Activated T-cell treated with anti-CD3 and anti-CD28 coated beads, Interleukin-2, amount 50 U/mL, for 1 hour (primary cell): Measurements from ENCODE around the gene MT1F.
"Not testable (repeated sequence)": the region's sequence is repeated elsewhere in the genome, so short reads cannot be mapped to it uniquely, and the experiment has no call there.

ENCODE experiments used
- DNase-seq: peaks from one replicate; pipeline ENCODE4 v3.0.0-alpha.2; 2020

Gene MT1F

GRCh38 chr16:56657555-56658326 lies at the start of gene MT1F:
Gene MT1F, plus strand, starts transcription at chr16:56657959. Its CDS starts 100 bp downstream, at chr16:56658059.
- DNase-seq = peak; percentile 78

- DNase-seq = peak; percentile 86
Measured at GRCh38 chr16:56608043-56608875, 49.5 kb upstream of the MT1F start, which contains the start of gene MT2A. Gene MT2A, plus strand, starts transcription at chr16:56608584. Its CDS starts 72 bp downstream, at chr16:56608656.

DNA sequence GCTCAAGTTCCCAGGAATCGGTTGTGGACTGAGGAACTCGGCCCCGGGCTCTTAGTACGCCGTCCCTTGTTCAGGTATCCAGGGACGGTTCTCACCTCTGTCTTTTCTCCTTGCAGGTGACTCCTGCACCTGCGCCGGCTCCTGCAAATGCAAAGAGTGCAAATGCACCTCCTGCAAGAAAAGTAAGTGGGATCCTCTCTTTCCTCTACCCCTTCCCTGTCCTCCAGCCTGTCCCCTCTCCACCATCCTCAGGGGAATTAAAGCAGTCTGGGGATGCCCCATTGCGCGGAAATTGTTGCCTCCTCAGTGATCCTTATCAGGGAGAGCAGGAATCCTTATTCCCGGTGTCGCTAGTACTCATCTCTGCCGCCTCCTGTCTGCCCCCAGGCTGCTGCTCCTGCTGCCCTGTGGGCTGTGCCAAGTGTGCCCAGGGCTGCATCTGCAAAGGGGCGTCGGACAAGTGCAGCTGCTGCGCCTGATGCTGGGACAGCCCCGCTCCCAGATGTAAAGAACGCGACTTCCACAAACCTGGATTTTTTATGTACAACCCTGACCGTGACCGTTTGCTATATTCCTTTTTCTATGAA lies 48.8 kb upstream of the MT1F start:
- peak; percentile 28 for DNase-seq

DNA sequence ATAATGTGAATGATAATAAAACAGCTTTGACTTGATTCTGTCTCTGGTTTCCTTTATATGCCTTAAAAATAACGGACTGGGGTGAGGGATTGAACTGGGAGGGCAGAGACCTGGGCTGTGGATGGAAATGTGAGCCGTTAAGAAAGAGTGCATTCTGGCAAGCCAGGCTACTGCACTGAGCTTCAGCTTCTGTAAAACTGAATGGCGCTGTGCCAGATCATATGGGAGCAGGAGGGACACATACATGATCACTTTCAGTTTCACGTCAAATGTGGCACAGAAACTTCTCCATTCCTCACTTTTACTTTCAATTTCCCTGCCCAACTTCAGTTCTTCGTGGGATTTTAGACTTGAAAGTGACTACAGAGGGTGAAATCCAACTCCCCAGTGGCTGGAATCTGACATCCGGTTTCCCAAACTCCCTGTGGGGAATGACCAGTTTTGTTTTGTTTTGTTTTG lies 48.3 kb upstream of the MT1F start:
- DNase-seq = peak; percentile 54

DNA sequence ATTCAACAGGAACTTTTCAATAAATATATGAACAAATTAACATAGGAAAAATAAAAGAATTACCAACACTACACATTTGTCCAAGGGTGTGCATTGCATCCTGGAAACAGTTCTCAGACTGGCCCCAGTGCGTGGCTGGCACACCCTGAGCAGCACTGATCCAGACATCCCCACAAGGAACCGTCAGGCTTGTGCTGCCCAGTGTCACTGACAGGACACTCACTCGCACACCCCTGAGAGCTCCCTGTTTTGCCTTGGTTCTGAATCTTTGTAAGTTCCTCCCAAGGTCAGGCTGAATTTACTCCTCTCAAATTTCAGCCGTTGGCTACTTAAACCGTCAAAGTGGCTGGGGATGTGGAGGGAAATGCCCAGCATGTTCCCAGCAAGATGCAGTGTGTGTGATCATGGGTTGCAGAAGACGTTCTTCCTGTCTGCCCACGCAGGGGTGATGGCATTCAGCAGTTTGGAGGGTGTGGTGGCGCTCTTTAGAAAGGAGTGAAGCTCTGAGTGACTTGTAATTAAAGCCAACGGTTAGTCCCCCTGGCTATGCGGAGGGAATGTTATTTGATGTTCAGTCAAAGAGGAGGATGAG lies 47.6 kb upstream of the MT1F start:
- DNase-seq = peak; percentile 55

DNA sequence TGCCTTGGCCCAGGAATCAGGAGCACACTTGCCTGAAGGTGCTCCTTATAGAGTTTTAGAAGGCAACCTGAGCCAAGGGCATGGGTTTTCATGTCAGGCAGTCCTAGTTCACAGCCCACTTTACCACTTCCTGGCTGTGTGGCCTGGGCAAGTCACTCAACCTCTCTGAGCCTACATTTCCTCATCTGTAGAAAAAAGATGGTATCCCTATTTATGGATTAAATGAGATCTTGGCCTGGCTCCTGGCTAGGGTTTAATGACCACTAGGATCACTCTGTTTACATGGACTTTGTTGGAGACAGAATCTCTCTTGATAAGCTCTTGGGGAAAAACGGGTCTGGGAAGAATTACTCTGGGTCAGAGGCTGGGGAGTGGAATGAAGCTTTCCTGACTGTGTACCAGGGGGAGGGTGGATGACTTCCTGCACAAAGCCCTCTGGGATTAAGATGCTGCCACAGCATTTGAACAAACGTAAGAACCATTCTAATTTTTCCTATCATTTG lies 47.1 kb upstream of the MT1F start:
- no peak for DNase-seq

DNA sequence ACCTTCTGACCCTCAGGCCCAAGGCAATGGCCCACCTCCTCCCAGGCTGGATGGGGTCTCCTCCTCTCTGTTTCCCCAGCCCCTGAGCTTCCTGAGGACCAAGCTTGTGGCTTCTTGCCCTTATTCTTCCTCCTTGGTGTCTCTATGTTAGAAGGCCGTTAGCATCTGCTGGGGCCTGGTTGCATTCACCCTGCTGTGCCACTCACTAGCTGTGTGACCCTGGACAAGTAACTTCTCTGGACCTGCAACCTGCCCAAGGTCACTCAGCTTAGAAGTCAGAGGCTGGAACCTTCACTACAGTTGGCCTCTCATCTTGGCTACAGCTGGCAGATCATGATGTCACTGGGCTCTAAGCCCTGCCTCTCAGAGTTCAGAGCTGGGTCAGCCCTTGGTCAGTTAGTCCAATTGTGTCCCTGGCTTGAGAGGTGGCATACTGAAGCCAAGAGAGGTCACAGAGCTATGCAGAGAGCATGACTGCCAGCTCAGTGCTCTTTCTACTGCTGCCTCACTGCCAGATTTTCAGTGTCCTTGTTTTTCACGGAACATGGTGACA lies 46.4 kb upstream of the MT1F start:
- no peak for DNase-seq

GRCh38 chr16:56613706-56614105 lies 44.1 kb upstream of the MT1F start:
- no peak for DNase-seq

GRCh38 chr16:56614549-56614991 lies 43.2 kb upstream of the MT1F start:
- DNase-seq = no peak

GRCh38 chr16:56615353-56615752 lies 42.4 kb upstream of the MT1F start:
- DNase-seq = no peak

- DNase-seq = no peak
Measured at GRCh38 chr16:56616608-56617211, 41.0 kb upstream of the MT1F start.

DNA sequence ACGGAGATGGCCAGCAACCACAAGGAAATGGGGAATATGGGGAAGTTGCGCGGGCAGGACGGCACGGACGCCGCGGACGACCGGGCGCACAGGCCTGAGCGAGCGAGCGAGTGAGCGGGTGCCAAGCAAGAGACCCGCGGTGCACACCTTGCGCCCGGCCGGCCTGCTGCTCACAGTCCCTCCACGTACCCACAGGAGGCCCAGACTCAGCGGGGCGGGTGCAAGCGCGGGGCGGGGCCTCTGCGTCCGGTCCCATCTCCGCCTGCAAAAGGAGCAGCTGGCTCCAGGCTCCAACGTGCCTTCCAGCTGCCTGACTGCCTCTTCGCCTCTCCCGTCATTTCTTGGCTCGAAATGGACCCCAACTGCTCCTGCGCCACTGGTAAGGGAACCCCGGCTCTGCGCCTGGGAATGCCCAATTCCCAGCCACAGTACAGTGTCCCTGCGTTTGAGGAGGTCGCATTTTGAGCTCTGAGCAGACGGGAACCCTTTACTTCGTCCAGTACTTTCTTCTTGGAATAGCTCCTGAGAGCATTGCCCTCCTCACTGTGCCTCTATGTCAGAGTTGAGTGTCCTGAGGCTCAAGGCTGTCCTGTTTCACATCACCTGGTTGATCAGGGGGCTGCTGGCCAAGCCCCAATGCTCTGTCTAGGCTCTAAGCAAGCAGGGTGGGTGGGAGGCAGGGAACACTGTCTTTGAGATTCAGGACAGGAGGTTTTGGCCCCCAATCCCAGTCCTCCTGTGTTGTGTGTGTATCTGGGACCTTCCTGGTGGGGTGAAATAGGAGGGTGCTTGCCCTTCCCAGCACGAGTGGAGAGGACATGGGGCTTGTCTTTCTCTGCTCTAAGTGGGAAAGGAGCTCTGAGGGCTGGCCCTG lies 40.3 kb upstream of the MT1F start:
- DNase-seq = peak; percentile 53

GRCh38 chr16:56618138-56618537 lies 39.6 kb upstream of the MT1F start:
- no peak for DNase-seq

DNA sequence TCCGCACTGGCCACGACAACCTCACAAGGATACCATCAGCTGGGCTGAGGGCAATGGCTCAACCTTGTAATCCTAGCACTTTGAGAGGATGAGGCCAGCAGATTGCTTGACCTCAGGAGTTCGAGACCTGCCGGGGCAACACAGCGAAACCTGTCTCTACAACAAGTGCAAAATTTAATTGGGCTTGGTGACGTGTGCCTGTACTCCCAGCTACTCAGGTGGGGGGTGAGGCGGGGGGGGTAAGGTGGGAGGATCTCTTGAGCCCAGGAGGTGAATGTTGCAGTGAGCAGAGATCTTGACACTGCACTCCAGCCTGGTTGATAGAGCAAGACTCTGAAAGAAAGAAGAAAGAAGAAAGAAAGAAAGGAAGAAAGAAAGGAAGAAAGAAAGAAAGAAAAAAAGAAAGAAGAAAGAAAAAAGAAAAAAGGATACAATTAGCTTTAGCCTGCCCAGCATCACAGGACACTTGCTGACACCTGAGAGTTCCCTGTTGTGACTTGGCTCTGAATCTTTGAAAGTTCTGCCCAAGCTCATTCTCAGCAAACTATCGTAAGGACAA lies 37.3 kb upstream of the MT1F start:
- DNase-seq = no peak

GRCh38 chr16:56621665-56622445 lies 35.9 kb upstream of the MT1F start:
- not testable (repeated sequence) for DNase-seq

DNA sequence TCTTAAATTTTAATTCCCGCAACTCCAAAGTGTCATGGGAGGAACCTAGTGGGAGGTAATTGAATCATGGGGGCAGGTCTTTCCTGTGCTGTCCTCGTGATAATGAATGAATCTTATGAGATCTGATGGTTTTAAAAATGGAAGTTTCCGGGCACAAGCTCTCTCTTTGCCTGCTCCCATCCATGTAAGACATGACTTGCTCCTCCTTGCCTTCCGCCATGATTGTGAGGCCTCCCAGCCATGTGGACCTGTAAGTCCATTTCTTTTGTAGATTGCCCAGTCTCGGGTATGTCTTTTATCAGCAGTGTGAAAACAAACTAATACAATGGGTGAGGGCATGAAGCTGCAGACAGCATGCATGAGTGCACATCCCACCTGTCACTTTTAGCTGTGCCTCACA lies 34.6 kb upstream of the MT1F start:
- DNase-seq = not testable (repeated sequence)

GRCh38 chr16:56623637-56624036 lies 34.1 kb upstream of the MT1F start:
- no peak for DNase-seq

- peak; percentile 58 for DNase-seq
Measured at GRCh38 chr16:56625140-56625942, 32.4 kb upstream of the MT1F start, which contains the start of gene MT1E. Gene MT1E, plus strand, starts transcription at chr16:56625781. Its CDS starts 71 bp downstream, at chr16:56625852.
